ENCODE results near the gene RAB24. TPM values are rescaled to one million over a fixed set of nuclear protein-coding genes. Genes with fewer than 3 reads are reported as not detected.
A peak's percentile ranks its signal among the peaks of the same experiment; 100 is the strongest.

The RAB24 gene
- total and polyA plus RNA-seq, 2 experiments from 2014 or later, result 81.5 to 94.7 TPM

GRCh38 chr5:177330991-177331842, 27.7 kb upstream of the RAB24 start:
- H3K36me3 ChIP-seq, result peaks cover 23% of the 10 kb centered on the region
- H3K4me1 ChIP-seq (ENCODE audit: low read depth), result no peaks in the 10 kb centered on the region
- no peak overlapping the region for H3K4me3 ChIP-seq
- H3K27ac ChIP-seq, result no peak overlapping the region
- DNase-seq (ENCODE audit: low read depth in 1 of 2, low spot score in 1 of 2), result no peak
- H3K9me3 ChIP-seq (ENCODE audit: low read depth), result no peaks in the 10 kb centered on the region
- H3K27me3 ChIP-seq, result no peaks in the 10 kb centered on the region
- TF ChIP-seq CTCF (IDR thresholded peaks at IDR 0.05; ENCODE audit: low read depth, low read length), result no peak

- Histone ChIP-seq H3K4me1 (ENCODE audit: low read depth) (no peaks in the 10 kb centered on the region), H3K27ac (no peak overlapping the region), H3K36me3 (peaks cover 23% of the 10 kb centered on the region), H3K27me3 (no peaks in the 10 kb centered on the region), H3K4me3 (no peak overlapping the region), H3K9me3 (ENCODE audit: low read depth) (no peaks in the 10 kb centered on the region)
- TF ChIP-seq CTCF (IDR thresholded peaks at IDR 0.05; ENCODE audit: low read depth, low read length), result no peak
- DNase-seq (ENCODE audit: low read depth in 1 of 2, low spot score in 1 of 2), result no peak
Observed at GRCh38 chr5:177329883-177330282, 26.4 kb upstream of the RAB24 start.

GRCh38 chr5:177328545-177329231, 25.2 kb upstream of the RAB24 start:
- DNase-seq (ENCODE audit: low read depth in 1 of 2, low spot score in 1 of 2), result no peak
- no peak for TF ChIP-seq CTCF (IDR thresholded peaks at IDR 0.05; ENCODE audit: low read depth, low read length)
- H3K4me1 ChIP-seq (ENCODE audit: low read depth), result no peaks in the 10 kb centered on the region
- no peaks in the 10 kb centered on the region for H3K9me3 ChIP-seq (ENCODE audit: low read depth)
- peaks cover 17% of the 10 kb centered on the region for H3K36me3 ChIP-seq
- H3K4me3 ChIP-seq, result no peak overlapping the region
- no peaks in the 10 kb centered on the region for H3K27me3 ChIP-seq
- H3K27ac ChIP-seq, result no peak overlapping the region

- no peak for TF ChIP-seq CTCF (IDR thresholded peaks at IDR 0.05; ENCODE audit: low read depth, low read length)
Observed at GRCh38 chr5:177327539-177328522, 24.3 kb upstream of the RAB24 start.

GRCh38 chr5:177325868-177326381, 22.4 kb upstream of the RAB24 start:
- Histone ChIP-seq H3K36me3 (peaks cover 7% of the 10 kb centered on the region), H3K4me1 (ENCODE audit: low read depth) (no peaks in the 10 kb centered on the region), H3K27me3 (no peaks in the 10 kb centered on the region), H3K4me3 (no peak overlapping the region), H3K9me3 (ENCODE audit: low read depth) (no peaks in the 10 kb centered on the region), H3K27ac (no peak overlapping the region)
- TF ChIP-seq CTCF (IDR thresholded peaks at IDR 0.05; ENCODE audit: low read depth, low read length), result no peak
- DNase-seq (ENCODE audit: low read depth in 1 of 2, low spot score in 1 of 2), result no peak

More at GRCh38 chr5:177327539-177328522, 24.3 kb upstream of the RAB24 start:
- no peaks in the 10 kb centered on the region for H3K9me3 ChIP-seq (ENCODE audit: low read depth)
- H3K27ac ChIP-seq, result no peak overlapping the region
- H3K4me1 ChIP-seq (ENCODE audit: low read depth), result no peaks in the 10 kb centered on the region
- no peak overlapping the region for H3K4me3 ChIP-seq
- peaks cover 11% of the 10 kb centered on the region for H3K36me3 ChIP-seq
- peak in 1 of 2 donors; percentile 84 for DNase-seq (ENCODE audit: low read depth in 1 of 2, low spot score in 1 of 2)
- no peaks in the 10 kb centered on the region for H3K27me3 ChIP-seq
